ENCODE results near the gene PRKCI.

Gene PRKCI

DNA sequence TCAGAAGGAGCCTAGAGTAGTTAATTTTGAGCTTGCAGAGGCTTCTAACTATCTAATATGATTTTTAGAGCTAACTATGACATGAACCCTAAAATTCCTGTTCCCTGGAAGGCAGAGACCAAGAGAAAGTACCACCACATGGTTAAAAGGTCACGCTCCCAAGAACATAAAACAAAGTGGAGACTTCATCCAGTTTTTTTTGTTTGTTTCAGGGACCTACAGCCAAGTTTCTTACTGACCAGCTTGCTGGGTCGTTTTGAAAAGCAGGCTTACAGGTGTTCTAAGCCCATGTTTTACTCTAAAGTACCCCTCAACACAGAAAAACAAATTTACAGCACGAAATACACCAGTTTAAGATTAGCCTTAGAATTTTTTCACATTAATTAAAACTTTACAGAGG is 95.7 kb downstream of the PRKCI start:
- Histone ChIP-seq H3K4me2 (ENCODE audit: low read depth, low read length, poor library complexity, severe bottlenecking) (no peak overlapping the region), H3F3A (ENCODE audit: low read depth) (no peaks in the 10 kb centered on the region), H3K4me3 (ENCODE audit: low read length, poor library complexity, severe bottlenecking) (no peak overlapping the region), H3K36me3 (ENCODE audit: insufficient read depth, low read length) (no peaks in the 10 kb centered on the region), H2AFZ (ENCODE audit: low read length) (no peak overlapping the region), H3K9ac (ENCODE audit: low read depth, low read length, poor library complexity, severe bottlenecking) (no peak overlapping the region), H3K4me1 (ENCODE audit: insufficient read depth, low read length, poor library complexity, severe bottlenecking) (peaks cover 5% of the 10 kb centered on the region), H3K9me2 (replicated peaks; ENCODE audit: low read depth, low read length) (no peaks in the 10 kb centered on the region), H4K20me1 (ENCODE audit: insufficient read depth, low read length, poor library complexity, severe bottlenecking) (no peaks in the 10 kb centered on the region), H3K27me3 (ENCODE audit: insufficient read depth, low read length, poor library complexity, severe bottlenecking) (no peaks in the 10 kb centered on the region), H3K79me2 (ENCODE audit: insufficient read depth, low read length) (no peaks in the 10 kb centered on the region), H3K9me3 (ENCODE audit: insufficient read depth, low read depth, low read length) (no peaks in the 10 kb centered on the region)
- TF ChIP-seq EZH2phosphoT487 (IDR thresholded peaks at IDR 0.05; ENCODE audit: borderline replicate concordance) = no peak
- TF ChIP-seq, protein P1, sequence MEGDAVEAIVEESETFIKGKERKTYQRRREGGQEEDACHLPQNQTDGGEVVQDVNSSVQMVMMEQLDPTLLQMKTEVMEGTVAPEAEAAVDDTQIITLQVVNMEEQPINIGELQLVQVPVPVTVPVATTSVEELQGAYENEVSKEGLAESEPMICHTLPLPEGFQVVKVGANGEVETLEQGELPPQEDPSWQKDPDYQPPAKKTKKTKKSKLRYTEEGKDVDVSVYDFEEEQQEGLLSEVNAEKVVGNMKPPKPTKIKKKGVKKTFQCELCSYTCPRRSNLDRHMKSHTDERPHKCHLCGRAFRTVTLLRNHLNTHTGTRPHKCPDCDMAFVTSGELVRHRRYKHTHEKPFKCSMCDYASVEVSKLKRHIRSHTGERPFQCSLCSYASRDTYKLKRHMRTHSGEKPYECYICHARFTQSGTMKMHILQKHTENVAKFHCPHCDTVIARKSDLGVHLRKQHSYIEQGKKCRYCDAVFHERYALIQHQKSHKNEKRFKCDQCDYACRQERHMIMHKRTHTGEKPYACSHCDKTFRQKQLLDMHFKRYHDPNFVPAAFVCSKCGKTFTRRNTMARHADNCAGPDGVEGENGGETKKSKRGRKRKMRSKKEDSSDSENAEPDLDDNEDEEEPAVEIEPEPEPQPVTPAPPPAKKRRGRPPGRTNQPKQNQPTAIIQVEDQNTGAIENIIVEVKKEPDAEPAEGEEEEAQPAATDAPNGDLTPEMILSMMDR (conservative IDR thresholded peaks at IDR 0.05; ENCODE audit: low read length) = no peak

DNA sequence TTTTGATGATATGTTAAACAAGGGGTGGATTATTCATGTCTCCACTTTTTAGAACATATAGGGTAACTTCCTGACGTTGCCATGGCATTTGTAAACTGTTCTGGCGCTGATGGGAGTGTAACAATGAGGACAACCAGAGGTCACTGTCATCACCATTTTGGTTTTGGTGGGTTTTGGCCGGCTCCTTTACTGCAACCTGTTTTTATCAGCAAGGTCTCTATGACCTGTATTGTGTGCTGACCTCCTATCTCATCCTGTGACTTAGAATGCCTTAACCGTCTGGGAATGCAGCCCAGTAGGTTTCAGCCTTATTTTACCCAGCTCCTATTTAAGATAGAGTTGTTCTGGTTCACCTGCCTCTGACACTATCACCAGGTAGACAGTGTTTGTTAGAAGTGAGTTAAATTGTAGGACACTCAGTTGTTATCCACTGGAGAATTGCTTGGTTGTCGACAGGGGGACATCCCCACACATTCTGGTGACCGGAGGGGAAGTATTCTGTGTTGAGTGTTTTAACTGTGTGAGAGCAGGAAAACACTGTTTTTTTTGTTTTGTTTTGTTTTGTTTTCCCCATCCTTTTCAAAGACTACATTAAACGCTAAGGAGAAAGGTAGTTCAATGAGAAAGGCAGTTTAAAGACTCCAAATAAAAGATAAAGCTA is 98.4 kb downstream of the PRKCI start:
- peaks cover 5% of the 10 kb centered on the region for H3K4me1 ChIP-seq (ENCODE audit: insufficient read depth, low read length, poor library complexity, severe bottlenecking)
- H2AFZ ChIP-seq (ENCODE audit: low read length) = peak overlapping the region; percentile 1; the same call in 1 of the 2 replicates
- no peak overlapping the region for H3K9ac ChIP-seq (ENCODE audit: low read depth, low read length, poor library complexity, severe bottlenecking)
- H3K9me3 ChIP-seq (ENCODE audit: insufficient read depth, low read depth, low read length) = no peaks in the 10 kb centered on the region
- no peaks in the 10 kb centered on the region for H3K9me2 ChIP-seq (replicated peaks; ENCODE audit: low read depth, low read length)
- no peaks in the 10 kb centered on the region for H3K79me2 ChIP-seq (ENCODE audit: insufficient read depth, low read length)
- H4K20me1 ChIP-seq (ENCODE audit: insufficient read depth, low read length, poor library complexity, severe bottlenecking) = no peaks in the 10 kb centered on the region
- TF ChIP-seq, protein P1 (conservative IDR thresholded peaks at IDR 0.05; ENCODE audit: low read length) = no peak
- TF ChIP-seq EZH2phosphoT487 (IDR thresholded peaks at IDR 0.05; ENCODE audit: borderline replicate concordance) = no peak
- no peaks in the 10 kb centered on the region for H3F3A ChIP-seq (ENCODE audit: low read depth)
- no peaks in the 10 kb centered on the region for H3K27me3 ChIP-seq (ENCODE audit: insufficient read depth, low read length, poor library complexity, severe bottlenecking)
- H3K4me2 ChIP-seq (ENCODE audit: low read depth, low read length, poor library complexity, severe bottlenecking) = no peak overlapping the region
- no peak overlapping the region for H3K4me3 ChIP-seq (ENCODE audit: low read length, poor library complexity, severe bottlenecking)
- no peaks in the 10 kb centered on the region for H3K36me3 ChIP-seq (ENCODE audit: insufficient read depth, low read length)

DNA sequence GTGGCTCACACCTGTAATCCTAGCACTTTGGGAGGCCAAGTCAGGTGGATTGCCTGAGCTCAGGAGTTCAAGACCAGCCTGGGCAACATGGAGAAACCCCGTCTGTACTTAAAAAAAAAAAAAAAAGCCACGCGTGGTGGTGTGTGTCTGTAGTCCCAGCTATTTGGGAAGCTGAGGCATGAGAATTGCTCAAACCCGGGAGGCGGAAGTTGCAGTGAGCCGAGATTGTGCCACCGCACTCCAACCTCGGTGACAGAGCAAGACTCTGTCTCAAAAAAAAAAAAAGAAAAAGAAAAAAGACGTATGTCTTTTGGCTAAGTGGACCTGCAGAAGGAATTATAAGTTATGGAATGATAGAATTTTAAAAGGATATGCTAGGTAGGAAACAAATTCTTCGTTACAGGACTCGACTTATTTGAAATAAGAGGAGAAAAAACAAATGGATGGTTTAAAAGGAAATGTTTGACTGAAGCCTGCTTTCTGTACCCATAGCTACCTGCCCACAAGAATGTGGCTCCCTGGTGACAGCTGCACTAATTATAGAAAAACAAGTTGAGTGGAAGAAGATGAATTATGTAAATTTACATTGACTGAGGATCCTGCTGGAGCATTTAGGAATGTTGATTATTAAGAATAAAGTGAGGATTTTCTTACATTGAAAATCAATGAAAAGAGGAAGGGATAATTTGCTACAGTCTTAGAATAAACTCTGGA is 99.3 kb downstream of the PRKCI start:
- H3K4me3 ChIP-seq (ENCODE audit: low read length, poor library complexity, severe bottlenecking) = no peak overlapping the region
- TF ChIP-seq, protein P1 (conservative IDR thresholded peaks at IDR 0.05; ENCODE audit: low read length) = no peak
- no peak for TF ChIP-seq EZH2phosphoT487 (IDR thresholded peaks at IDR 0.05; ENCODE audit: borderline replicate concordance)
- no peaks in the 10 kb centered on the region for H3K9me3 ChIP-seq (ENCODE audit: insufficient read depth, low read depth, low read length)
- H3K79me2 ChIP-seq (ENCODE audit: insufficient read depth, low read length) = no peaks in the 10 kb centered on the region
- no peak overlapping the region for H2AFZ ChIP-seq (ENCODE audit: low read length)
- H3K9me2 ChIP-seq (replicated peaks; ENCODE audit: low read depth, low read length) = no peaks in the 10 kb centered on the region
- H3K4me1 ChIP-seq (ENCODE audit: insufficient read depth, low read length, poor library complexity, severe bottlenecking) = peaks cover 5% of the 10 kb centered on the region
- no peaks in the 10 kb centered on the region for H3K36me3 ChIP-seq (ENCODE audit: insufficient read depth, low read length)
- no peaks in the 10 kb centered on the region for H3K27me3 ChIP-seq (ENCODE audit: insufficient read depth, low read length, poor library complexity, severe bottlenecking)
- H3F3A ChIP-seq (ENCODE audit: low read depth) = no peaks in the 10 kb centered on the region
- no peaks in the 10 kb centered on the region for H4K20me1 ChIP-seq (ENCODE audit: insufficient read depth, low read length, poor library complexity, severe bottlenecking)
- no peak overlapping the region for H3K4me2 ChIP-seq (ENCODE audit: low read depth, low read length, poor library complexity, severe bottlenecking)
- H3K9ac ChIP-seq (ENCODE audit: low read depth, low read length, poor library complexity, severe bottlenecking) = no peak overlapping the region
